Measurements from ENCODE around the gene RRP1.

DNA sequence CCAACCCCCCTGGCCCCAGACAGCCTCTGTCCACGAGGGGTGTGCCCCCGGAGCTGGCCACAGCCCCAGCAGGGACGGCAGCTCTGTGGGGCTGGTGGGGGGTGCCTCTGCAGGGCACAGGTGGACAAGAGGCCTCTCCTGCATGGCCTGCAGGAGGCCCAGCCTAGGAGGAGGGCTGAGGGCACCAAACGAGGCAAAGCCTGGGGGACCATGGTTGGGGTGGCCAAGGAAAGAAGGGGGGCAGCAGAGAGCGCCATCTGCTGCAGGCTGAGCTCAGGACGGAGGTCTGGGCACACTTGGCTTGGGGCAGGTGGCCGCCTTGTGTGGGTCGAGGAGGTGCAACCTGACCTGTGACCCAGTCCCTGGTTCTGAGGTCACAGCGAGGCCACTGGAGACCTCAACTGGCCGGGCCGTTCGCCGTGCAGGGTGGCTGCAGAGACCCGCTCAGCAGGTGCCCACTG, 27.3 kb downstream of the RRP1 start:
- TF ChIP-seq, protein P1, sequence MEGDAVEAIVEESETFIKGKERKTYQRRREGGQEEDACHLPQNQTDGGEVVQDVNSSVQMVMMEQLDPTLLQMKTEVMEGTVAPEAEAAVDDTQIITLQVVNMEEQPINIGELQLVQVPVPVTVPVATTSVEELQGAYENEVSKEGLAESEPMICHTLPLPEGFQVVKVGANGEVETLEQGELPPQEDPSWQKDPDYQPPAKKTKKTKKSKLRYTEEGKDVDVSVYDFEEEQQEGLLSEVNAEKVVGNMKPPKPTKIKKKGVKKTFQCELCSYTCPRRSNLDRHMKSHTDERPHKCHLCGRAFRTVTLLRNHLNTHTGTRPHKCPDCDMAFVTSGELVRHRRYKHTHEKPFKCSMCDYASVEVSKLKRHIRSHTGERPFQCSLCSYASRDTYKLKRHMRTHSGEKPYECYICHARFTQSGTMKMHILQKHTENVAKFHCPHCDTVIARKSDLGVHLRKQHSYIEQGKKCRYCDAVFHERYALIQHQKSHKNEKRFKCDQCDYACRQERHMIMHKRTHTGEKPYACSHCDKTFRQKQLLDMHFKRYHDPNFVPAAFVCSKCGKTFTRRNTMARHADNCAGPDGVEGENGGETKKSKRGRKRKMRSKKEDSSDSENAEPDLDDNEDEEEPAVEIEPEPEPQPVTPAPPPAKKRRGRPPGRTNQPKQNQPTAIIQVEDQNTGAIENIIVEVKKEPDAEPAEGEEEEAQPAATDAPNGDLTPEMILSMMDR (IDR thresholded peaks at IDR 0.05) = no peak
- TF ChIP-seq RFX5 (IDR thresholded peaks at IDR 0.05; ENCODE audit: low read length) (no peak), YY1 (IDR thresholded peaks at IDR 0.05; ENCODE audit: low read depth) (no peak)
- TF ChIP-seq, protein P2, sequence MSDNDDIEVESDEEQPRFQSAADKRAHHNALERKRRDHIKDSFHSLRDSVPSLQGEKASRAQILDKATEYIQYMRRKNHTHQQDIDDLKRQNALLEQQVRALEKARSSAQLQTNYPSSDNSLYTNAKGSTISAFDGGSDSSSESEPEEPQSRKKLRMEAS (IDR thresholded peaks at IDR 0.05; ENCODE audit: low read depth) = no peak
